HFFc6 (cell line): ENCODE data around the gene NAV2. TPM values are rescaled to one million over a fixed set of nuclear protein-coding genes. Genes with fewer than 3 reads are reported as not detected.

Experiments
- DNase-seq: peaks from one replicate; pipeline ENCODE4 v3.0.0-alpha.2; 2018
- H3K27ac Mint-ChIP-seq: 2 replicates; pipeline ENCODE4 v1.8.0; 2020; ENCODE audit warnings: mild to moderate bottlenecking, mixed read lengths
- H3K27me3 Mint-ChIP-seq: 2 replicates; pipeline ENCODE4 v1.8.0; 2021; ENCODE audit warnings: mild to moderate bottlenecking, moderate library complexity, mixed read lengths; ENCODE audit not compliant: insufficient read depth
- H3K36me3 Mint-ChIP-seq: 2 replicates; pipeline ENCODE4 v1.8.0; 2021; ENCODE audit warnings: low read depth, mixed read lengths
- H3K4me1 Mint-ChIP-seq: 2 replicates; pipeline ENCODE4 v1.8.0; 2020; ENCODE audit warnings: low read depth, mixed read lengths
- H3K4me3 Mint-ChIP-seq: 2 replicates; pipeline ENCODE4 v1.8.0; 2020; ENCODE audit warnings: mild to moderate bottlenecking, moderate library complexity, mixed read lengths
- H3K9me3 Mint-ChIP-seq: 2 replicates; pipeline ENCODE4 v1.8.0; 2020; ENCODE audit warnings: mild to moderate bottlenecking, mixed read lengths
- total RNA-seq, 6 experiments: library from RNA; stranded (reverse); fragmentation: NEBNext Ultra II Directional; extraction: Animal tissue kit (Norgen Biotek cat#: 25700); gene quantifications; 2 replicates in 1 of 6; 3 replicates in 5 of 6; pipeline ENCODE4 v1.2.3, GENCODE V29; 2021
- TF ChIP-seq, protein P1 (sequence below): fragments of 200-600 bp; sonication (generic); IDR thresholded peaks from 2 replicates; pipeline ENCODE4 v1.5.0; 2021; ENCODE audit warnings: antibody characterized with exemption, mild to moderate bottlenecking

NAV2 gene
- total RNA-seq, 6 experiments from 2014 or later, result 12.4 to 34.9 (median 31.8) TPM

GRCh38 chr11:20111871-20112270 lies 399.2 kb downstream of the NAV2 start:
- peaks cover 24% of the 10 kb centered on the region for H3K36me3 Mint-ChIP-seq
- TF ChIP-seq, protein P1, sequence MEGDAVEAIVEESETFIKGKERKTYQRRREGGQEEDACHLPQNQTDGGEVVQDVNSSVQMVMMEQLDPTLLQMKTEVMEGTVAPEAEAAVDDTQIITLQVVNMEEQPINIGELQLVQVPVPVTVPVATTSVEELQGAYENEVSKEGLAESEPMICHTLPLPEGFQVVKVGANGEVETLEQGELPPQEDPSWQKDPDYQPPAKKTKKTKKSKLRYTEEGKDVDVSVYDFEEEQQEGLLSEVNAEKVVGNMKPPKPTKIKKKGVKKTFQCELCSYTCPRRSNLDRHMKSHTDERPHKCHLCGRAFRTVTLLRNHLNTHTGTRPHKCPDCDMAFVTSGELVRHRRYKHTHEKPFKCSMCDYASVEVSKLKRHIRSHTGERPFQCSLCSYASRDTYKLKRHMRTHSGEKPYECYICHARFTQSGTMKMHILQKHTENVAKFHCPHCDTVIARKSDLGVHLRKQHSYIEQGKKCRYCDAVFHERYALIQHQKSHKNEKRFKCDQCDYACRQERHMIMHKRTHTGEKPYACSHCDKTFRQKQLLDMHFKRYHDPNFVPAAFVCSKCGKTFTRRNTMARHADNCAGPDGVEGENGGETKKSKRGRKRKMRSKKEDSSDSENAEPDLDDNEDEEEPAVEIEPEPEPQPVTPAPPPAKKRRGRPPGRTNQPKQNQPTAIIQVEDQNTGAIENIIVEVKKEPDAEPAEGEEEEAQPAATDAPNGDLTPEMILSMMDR, result no peak
- no peaks in the 10 kb centered on the region for H3K9me3 Mint-ChIP-seq
- no peak for DNase-seq
- peaks cover 66% of the 10 kb centered on the region for H3K4me1 Mint-ChIP-seq
- H3K27ac Mint-ChIP-seq, result peak overlapping the region; percentile 85
- peaks cover 2% of the 10 kb centered on the region; the same call in 1 of the 2 replicates for H3K27me3 Mint-ChIP-seq
- H3K4me3 Mint-ChIP-seq, result peak overlapping the region; percentile 78

DNA sequence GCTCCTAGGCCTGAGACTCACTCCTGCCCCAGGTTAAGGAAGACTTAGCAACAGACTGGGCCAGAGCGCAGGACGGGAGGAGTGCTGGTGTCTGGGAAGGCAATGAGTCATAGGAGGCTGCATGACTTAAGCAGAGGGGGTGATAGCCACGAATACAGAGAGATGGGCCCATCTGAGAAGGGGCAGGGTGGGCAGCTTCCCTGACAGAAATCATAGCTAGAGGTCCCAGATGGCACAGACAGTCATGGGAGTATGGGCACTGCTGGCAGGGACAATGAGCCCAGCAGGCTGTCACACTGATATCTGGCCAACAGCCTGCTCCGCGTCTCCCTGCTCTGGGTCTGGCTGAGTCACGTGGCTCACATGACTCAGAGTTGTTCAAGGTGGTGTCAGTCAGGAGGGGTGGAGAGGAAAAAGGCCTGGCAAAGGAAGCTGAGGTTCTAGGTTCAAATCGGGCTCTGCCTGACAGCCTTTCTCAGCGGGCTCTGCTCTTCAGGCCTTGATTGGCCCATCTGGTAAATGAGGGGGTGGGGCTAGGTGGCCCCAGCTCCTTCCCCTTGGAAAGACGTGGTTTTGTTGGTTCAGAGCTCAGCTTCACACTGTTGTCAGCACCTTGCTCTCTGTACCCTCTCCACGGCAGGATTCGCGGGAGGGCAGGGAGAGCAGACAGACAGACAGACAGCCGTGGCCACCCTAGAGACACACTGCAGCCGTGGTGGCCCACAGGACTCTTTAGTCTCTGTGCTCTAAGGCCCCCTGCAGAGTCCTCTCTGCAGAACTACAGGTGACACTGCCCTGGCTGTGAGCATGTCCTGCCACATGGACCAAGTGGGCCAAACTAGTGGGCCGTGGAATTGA lies 399.9 kb downstream of the NAV2 start:
- peak; percentile 86 for DNase-seq
- peak overlapping the region; percentile 85 for H3K27ac Mint-ChIP-seq
- H3K36me3 Mint-ChIP-seq, result peaks cover 22% of the 10 kb centered on the region
- TF ChIP-seq, protein P1, result no peak
- H3K4me1 Mint-ChIP-seq, result peaks cover 66% of the 10 kb centered on the region
- peak overlapping the region; percentile 78 for H3K4me3 Mint-ChIP-seq
- no peaks in the 10 kb centered on the region for H3K9me3 Mint-ChIP-seq
- H3K27me3 Mint-ChIP-seq, result peaks cover 2% of the 10 kb centered on the region; the same call in 1 of the 2 replicates

DNA sequence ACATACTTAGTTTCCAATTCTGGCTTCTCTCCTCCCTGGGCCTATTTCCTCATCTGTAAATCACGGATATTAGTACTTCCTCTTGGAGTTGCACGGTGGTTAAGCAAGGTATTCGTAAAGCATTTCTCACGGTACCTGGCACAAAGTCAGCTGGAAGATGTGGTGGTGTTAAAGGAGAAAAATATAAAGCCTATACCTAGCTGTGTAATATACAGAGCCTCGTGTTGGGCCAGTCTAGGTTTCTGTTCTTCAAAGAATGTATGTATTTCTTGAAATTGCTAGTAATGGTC lies 400.5 kb downstream of the NAV2 start:
- peaks cover 66% of the 10 kb centered on the region for H3K4me1 Mint-ChIP-seq
- peaks cover 20% of the 10 kb centered on the region for H3K36me3 Mint-ChIP-seq

GRCh38 chr11:20114588-20114987 lies 402.0 kb downstream of the NAV2 start:
- H3K27ac Mint-ChIP-seq, result peak overlapping the region; percentile 55

More for the DNA sequence above, 400.5 kb downstream of the NAV2 start:
- Mint-ChIP-seq H3K27ac (peak overlapping the region; percentile 85; the same call in 1 of the 2 replicates), H3K4me3 (no peak overlapping the region), H3K9me3 (no peaks in the 10 kb centered on the region), H3K27me3 (peaks cover 3% of the 10 kb centered on the region)
- TF ChIP-seq, protein P1, result no peak
- DNase-seq, result no peak

GRCh38 chr11:20116825-20117224 lies 404.2 kb downstream of the NAV2 start:
- no peak for DNase-seq
- Mint-ChIP-seq H3K9me3 (no peaks in the 10 kb centered on the region), H3K4me3 (no peak overlapping the region), H3K27me3 (peaks cover 7% of the 10 kb centered on the region), H3K4me1 (peaks cover 48% of the 10 kb centered on the region), H3K36me3 (peaks cover 27% of the 10 kb centered on the region), H3K27ac (no peak overlapping the region)
- TF ChIP-seq, protein P1, result no peak

More at GRCh38 chr11:20114588-20114987, 402.0 kb downstream of the NAV2 start:
- Mint-ChIP-seq H3K36me3 (peaks cover 25% of the 10 kb centered on the region), H3K9me3 (no peaks in the 10 kb centered on the region), H3K27me3 (peaks cover 5% of the 10 kb centered on the region), H3K4me3 (no peak overlapping the region), H3K4me1 (peaks cover 58% of the 10 kb centered on the region)
- DNase-seq, result peak; percentile 44
- TF ChIP-seq, protein P1, result no peak
